HepG2 (cell line): ENCODE measurements around the gene NFX1.

Source experiments
- ATF3 ChIP-seq: sonication (generic); formaldehyde crosslinking; IDR thresholded peaks from 2 replicates; pipeline ENCODE4 v1.4.0; 2020; ENCODE audit warnings: missing genetic modification reagents
- CC2D1A ChIP-seq: sonication (generic); formaldehyde crosslinking; IDR thresholded peaks from 2 replicates; pipeline ENCODE4 v1.8.1; 2023; ENCODE audit warnings: mild to moderate bottlenecking, missing genetic modification reagents
- CTCF ChIP-seq: sonication (generic); formaldehyde crosslinking; IDR thresholded peaks from 2 replicates; pipeline ENCODE4 v1.5.0; 2020; ENCODE audit warnings: mild to moderate bottlenecking, missing genetic modification reagents, moderate library complexity
- FOSL2 ChIP-seq: sonication (generic); formaldehyde crosslinking; IDR thresholded peaks from 2 replicates; pipeline ENCODE4 v1.4.0; 2020; ENCODE audit warnings: missing genetic modification reagents
- MAX ChIP-seq: IDR thresholded peaks from 2 replicates; pipeline ENCODE4 v1.6.1; 2012; ENCODE audit warnings: inconsistent platforms
- POLR2AphosphoS5 ChIP-seq: IDR thresholded peaks from 2 replicates; pipeline ENCODE4 v1.6.1; 2012; ENCODE audit warnings: low read depth, low read length
- THRA ChIP-seq: sonication (generic); formaldehyde crosslinking; IDR thresholded peaks from 2 replicates; pipeline ENCODE4 v1.4.0; 2020; ENCODE audit warnings: missing genetic modification reagents, borderline replicate concordance
- ZNF768 ChIP-seq: sonication (generic); formaldehyde crosslinking; IDR thresholded peaks from 2 replicates; pipeline ENCODE4 v1.4.0; 2020; ENCODE audit warnings: missing genetic modification reagents

GRCh38 chr9:33380390-33381094 lies 90.2 kb downstream of the NFX1 start:
- TF ChIP-seq MAX = no peak
- no peak for TF ChIP-seq POLR2AphosphoS5
- no peak for TF ChIP-seq THRA (CRISPR knock-in tag)
- no peak for TF ChIP-seq CTCF (CRISPR knock-in tag)
- TF ChIP-seq ATF3 = no peak
- no peak for TF ChIP-seq FOSL2 (CRISPR knock-in tag)
- TF ChIP-seq CC2D1A (CRISPR knock-in tag) = no peak
- no peak for TF ChIP-seq ZNF768 (CRISPR knock-in tag)
